KMS-11 (cell line): ENCODE data around the gene GCHFR.

Source experiments
- H2AFZ ChIP-seq: fragments of 200-600 bp; sonication (generic); 2 replicates; pipeline ENCODE4 v1.6.1; 2016; ENCODE audit warnings: antibody characterized with exemption, mixed run types, low read depth
- H3K27ac ChIP-seq: fragments of 200-600 bp; sonication (generic); 2 replicates; pipeline ENCODE4 v1.6.1; 2016; ENCODE audit warnings: mild to moderate bottlenecking, mixed run types
- H3K27me3 ChIP-seq: fragments of 200-600 bp; sonication (generic); 2 replicates; pipeline ENCODE4 v1.6.1; 2017; ENCODE audit warnings: mild to moderate bottlenecking, low read depth, mixed run types, moderate library complexity; ENCODE audit not compliant: insufficient read depth
- H3K36me3 ChIP-seq: fragments of 200-600 bp; sonication (generic); 2 replicates; pipeline ENCODE4 v1.6.1; 2017; ENCODE audit warnings: mild to moderate bottlenecking, mixed run types; ENCODE audit not compliant: insufficient read depth
- H3K4me1 ChIP-seq: fragments of 200-600 bp; sonication (generic); 2 replicates; pipeline ENCODE4 v1.6.1; 2016; ENCODE audit warnings: mild to moderate bottlenecking, low read depth, mixed run types; ENCODE audit not compliant: poor library complexity, severe bottlenecking
- H3K4me2 ChIP-seq: fragments of 200-600 bp; sonication (generic); 2 replicates; pipeline ENCODE4 v1.7.0; 2016; ENCODE audit warnings: mild to moderate bottlenecking, mixed run types
- H3K4me3 ChIP-seq: fragments of 200-600 bp; sonication (generic); IDR thresholded peaks from 2 replicates; pipeline ENCODE4 v1.6.1; 2017; ENCODE audit warnings: low read depth, low read length, mixed read lengths; ENCODE audit not compliant: insufficient read depth
- H3K79me2 ChIP-seq: fragments of 200-600 bp; sonication (generic); 2 replicates; pipeline ENCODE4 v1.6.1; 2016; ENCODE audit warnings: low read depth, mixed run types; ENCODE audit not compliant: insufficient read depth
- H3K9ac ChIP-seq: fragments of 200-600 bp; sonication (generic); 2 replicates; pipeline ENCODE4 v1.6.1; 2016; ENCODE audit warnings: mild to moderate bottlenecking, mixed run types
- H4K20me1 ChIP-seq: fragments of 200-600 bp; sonication (generic); 2 replicates; pipeline ENCODE4 v1.6.1; 2016; ENCODE audit warnings: mild to moderate bottlenecking, mixed run types; ENCODE audit not compliant: insufficient read depth
- TF ChIP-seq, protein P1 (sequence below): fragments of 200-600 bp; sonication (generic); conservative IDR thresholded peaks from 2 replicates; pipeline ENCODE4 v1.6.1; 2017; ENCODE audit warnings: low read depth, mild to moderate bottlenecking, antibody characterized with exemption, low read length, moderate library complexity, mixed read lengths

GCHFR gene

DNA sequence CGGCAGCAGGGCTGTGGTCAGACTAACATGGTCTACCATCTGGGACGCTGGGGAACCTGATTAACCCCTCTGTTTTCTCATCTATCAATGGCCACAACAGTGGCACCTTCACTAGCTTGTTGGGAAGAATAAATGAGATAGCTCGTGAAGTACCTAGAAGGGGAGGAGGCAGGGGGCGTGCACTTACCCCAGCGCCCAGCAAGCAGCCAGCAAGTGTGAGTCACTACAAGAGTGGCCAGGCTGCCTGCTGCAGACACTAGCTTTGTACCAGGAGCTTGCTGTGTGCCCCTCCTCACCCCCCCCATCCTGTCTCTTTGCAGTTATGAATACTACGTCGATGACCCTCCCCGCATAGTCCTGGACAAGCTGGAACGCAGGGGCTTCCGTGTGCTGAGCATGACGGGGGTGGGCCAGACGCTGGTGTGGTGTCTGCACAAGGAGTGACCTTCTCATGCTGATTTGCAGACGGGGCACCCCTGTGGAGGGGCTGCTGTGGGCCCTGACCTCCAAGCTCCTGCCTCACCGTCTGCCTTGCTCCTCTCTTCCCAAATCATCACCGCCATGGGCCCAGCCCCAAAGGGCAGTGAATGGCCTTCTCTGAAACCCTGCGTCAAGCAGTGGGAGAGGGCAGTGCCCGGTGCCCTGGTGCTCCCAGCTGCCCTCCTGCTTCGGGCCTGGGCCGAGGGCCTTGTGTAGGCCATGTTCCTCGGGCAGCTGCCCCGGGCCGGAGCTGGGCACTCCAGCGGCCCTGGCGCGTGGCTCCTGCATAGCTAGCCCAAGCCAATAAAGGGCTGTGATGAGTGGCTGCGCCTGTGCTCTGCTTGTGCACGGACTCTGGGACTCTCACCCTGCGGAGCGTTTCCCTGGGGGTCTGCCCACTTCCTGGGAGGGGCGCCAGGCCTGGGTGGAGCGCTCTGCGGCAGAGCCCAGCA is 3.3 kb downstream of the GCHFR start:
- Histone ChIP-seq H3K79me2 (no peaks in the 10 kb centered on the region), H3K4me1 (peaks cover 32% of the 10 kb centered on the region), H3K4me3 (no peak overlapping the region), H3K27ac (no peak overlapping the region), H4K20me1 (no peaks in the 10 kb centered on the region), H3K27me3 (peaks cover 14% of the 10 kb centered on the region), H3K4me2 (no peak overlapping the region; the same call in 1 of the 2 replicates), H3K9ac (no peak overlapping the region), H3K36me3 (no peaks in the 10 kb centered on the region), H2AFZ (no peak overlapping the region)
- TF ChIP-seq, protein P1, sequence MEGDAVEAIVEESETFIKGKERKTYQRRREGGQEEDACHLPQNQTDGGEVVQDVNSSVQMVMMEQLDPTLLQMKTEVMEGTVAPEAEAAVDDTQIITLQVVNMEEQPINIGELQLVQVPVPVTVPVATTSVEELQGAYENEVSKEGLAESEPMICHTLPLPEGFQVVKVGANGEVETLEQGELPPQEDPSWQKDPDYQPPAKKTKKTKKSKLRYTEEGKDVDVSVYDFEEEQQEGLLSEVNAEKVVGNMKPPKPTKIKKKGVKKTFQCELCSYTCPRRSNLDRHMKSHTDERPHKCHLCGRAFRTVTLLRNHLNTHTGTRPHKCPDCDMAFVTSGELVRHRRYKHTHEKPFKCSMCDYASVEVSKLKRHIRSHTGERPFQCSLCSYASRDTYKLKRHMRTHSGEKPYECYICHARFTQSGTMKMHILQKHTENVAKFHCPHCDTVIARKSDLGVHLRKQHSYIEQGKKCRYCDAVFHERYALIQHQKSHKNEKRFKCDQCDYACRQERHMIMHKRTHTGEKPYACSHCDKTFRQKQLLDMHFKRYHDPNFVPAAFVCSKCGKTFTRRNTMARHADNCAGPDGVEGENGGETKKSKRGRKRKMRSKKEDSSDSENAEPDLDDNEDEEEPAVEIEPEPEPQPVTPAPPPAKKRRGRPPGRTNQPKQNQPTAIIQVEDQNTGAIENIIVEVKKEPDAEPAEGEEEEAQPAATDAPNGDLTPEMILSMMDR = no peak

DNA sequence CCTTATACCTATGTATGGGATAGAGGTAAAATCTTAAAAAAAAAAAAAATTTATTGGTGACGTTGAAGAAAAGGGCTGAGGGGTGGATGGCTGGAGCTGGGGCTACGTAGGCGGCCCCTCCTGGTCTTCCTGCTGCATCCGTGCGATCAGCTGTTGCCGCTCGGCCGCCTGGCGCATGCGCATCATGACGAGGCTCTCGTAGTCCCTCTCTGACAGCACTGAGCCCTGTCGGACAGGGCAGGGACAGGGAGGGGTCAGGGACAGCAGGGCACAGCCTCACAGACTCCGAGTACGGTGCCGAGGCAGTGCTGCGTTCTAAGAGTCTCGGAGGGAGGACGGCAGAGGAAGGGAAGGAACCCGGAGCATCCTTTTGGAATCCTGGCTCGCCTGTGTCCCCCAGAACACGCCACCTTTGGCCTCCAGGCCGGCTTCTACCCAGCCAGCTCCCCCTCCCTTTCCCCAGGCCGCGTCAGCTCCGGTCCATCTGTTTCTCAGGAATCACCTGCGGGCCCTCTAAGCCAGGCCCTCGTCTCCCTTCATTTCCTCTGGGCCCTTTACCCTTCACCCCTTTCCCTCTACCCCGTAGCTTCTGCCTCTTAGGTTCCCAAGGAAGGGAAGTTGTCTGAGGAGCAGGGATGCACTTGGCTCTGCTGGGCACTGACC is 4.1 kb downstream of the GCHFR start:
- H3K4me2 ChIP-seq = no peak overlapping the region
- H3K4me1 ChIP-seq = peaks cover 32% of the 10 kb centered on the region
- H3K27ac ChIP-seq = no peak overlapping the region
- no peaks in the 10 kb centered on the region for H3K79me2 ChIP-seq
- H3K27me3 ChIP-seq = peaks cover 11% of the 10 kb centered on the region
- no peaks in the 10 kb centered on the region for H4K20me1 ChIP-seq
- no peaks in the 10 kb centered on the region for H3K36me3 ChIP-seq
- TF ChIP-seq, protein P1 = no peak
- no peak overlapping the region for H3K9ac ChIP-seq
- H3K4me3 ChIP-seq = no peak overlapping the region
- no peak overlapping the region for H2AFZ ChIP-seq

DNA sequence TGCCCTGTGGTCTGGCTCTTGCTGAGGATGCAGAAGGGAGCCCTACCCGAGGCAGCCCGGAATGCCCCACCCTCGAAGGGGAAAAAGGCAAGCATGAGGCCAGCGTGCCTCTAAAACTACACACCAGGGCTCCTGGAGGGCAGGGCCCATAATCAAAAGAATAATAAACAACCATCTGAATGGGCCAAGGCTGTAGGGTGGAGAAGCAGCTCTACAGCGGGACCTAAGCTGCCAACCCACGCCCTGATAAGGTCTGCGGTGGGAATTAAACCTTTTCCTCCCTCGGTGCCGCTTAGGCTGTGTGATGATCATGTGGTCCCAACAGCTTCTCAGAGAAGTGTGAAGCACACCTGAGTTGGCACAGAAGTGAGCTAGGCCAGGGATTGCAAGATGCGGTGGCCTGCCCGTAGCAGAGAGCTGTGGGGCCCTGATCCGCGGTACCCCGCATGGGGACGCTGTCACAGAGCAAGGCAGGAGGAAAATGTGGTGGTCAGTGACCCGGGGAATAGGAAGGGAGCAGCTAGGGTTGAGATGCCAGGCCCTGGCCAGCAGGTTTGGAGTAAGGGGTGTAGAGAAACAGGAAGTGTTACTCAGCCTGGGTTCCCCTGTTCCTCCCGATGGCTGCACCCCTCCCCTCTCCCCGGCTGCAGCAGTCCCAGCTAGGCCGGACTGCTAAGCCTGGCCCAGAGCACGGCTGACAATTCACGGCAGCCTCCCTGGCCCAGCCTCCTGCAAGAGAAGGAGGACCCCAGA is 4.8 kb downstream of the GCHFR start:
- peaks cover 28% of the 10 kb centered on the region for H3K4me1 ChIP-seq
- H3K27me3 ChIP-seq = 0 out of 2 replicates have a peak, but pooled peaks cover 4% of the 10 kb centered on the region
- no peak overlapping the region for H3K27ac ChIP-seq
- no peak overlapping the region for H3K9ac ChIP-seq
- H2AFZ ChIP-seq = no peak overlapping the region
- no peak overlapping the region for H3K4me2 ChIP-seq
- no peaks in the 10 kb centered on the region for H4K20me1 ChIP-seq
- no peaks in the 10 kb centered on the region for H3K79me2 ChIP-seq
- H3K4me3 ChIP-seq = no peak overlapping the region
- TF ChIP-seq, protein P1 = no peak
- H3K36me3 ChIP-seq = no peaks in the 10 kb centered on the region

DNA sequence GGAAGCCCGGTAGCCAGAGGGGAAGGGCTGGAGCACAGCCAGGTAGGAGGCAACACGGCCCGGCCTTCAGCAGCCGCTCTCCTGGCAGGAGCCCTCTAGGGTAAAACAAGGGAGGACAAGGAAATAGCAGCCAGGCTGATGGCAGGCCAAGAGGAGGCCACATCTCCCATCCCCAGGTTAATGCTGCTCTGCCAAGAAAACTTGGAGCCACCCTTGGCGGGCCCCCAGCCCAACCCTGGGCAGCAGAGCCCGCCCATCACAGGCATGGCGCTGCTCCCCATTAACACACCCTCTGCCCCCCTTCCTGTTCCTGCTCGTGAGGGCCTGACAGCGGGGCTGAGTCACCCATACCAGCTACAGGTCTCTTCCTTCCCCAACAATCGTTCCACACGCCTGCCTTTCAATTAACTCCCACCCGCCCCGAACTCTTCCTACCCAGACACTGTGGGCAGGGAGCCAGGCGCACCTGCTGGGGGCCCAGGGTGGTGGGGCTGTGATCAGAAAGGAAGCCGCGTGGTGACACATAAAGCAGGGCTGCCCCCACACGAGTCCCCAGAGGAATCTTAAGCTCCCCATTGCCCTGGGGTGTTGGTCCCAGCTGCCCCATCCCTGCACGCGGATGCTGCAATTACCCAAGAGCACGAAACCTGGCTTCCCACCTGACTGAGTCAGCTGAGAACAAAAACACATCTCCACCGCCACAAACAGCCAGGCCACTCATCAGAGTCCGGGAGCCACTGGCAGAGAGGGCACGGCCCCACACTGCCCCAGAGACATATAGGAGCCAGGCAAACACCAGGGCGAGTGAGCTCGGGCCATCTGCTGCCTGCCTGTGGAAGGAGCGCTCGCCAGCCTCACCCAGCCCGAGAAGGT is 5.6 kb downstream of the GCHFR start, which contains the start of gene C15orf62:
Gene C15orf62, plus strand, starts transcription at position 707 of the 873 bp plus-strand sequence. CDS start 516 bp downstream, outside the sequence.
- TF ChIP-seq, protein P1 = no peak
- no peaks in the 10 kb centered on the region for H4K20me1 ChIP-seq
- no peaks in the 10 kb centered on the region for H3K27me3 ChIP-seq
- no peaks in the 10 kb centered on the region for H3K79me2 ChIP-seq
- no peaks in the 10 kb centered on the region for H3K36me3 ChIP-seq
- no peak within 1 kb of the TSS for H3K4me2 ChIP-seq
- H3K4me3 ChIP-seq = no peak within 1 kb of the TSS
- H3K9ac ChIP-seq = no peak within 1 kb of the TSS
- H3K27ac ChIP-seq = no peak within 1 kb of the TSS
- no peak within 1 kb of the TSS for H2AFZ ChIP-seq
- H3K4me1 ChIP-seq = peaks cover 22% of the 10 kb centered on the region
